Stimulated activated CD4-positive, alpha-beta T cell treated with anti-CD3 and anti-CD28 coated beads, Interleukin-1b, Interleukin-23, amount 100 ng/mL, for 4 hours (primary cell): ENCODE measurements around the gene ANKS1B.
"Not testable (repeated sequence)": the region's sequence is repeated elsewhere in the genome, so short reads cannot be mapped to it uniquely, and the experiment has no call there.

Experiments
- DNase-seq, 2 donors: peaks; one replicate each; pipeline ENCODE4 v3.0.0-alpha.2; 2020; ENCODE audit warnings: low read depth in 2 of 2

The ANKS1B gene

DNA sequence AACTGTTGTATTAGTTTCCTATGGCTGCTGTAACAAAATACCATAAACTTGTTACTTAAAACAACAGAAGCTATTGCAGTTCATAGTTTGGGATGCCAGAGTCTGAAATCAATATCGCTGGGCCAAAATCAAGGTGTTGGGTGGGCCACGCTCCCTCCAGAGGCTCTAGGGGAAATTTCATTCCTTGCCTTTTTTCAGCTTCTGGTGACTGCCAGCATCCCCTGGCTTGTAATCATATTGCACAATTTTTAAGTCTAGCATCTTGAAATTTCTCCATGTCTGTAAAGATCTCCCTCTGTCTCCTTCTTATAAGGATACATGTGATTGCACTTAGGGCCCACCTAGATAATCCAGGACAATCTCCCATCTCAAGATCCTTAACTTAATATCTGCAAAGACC, 386.0 kb downstream of the ANKS1B start:
- no peak for DNase-seq

GRCh38 chr12:99596762-99597161, 388.0 kb downstream of the ANKS1B start:
- DNase-seq = no peak

DNA sequence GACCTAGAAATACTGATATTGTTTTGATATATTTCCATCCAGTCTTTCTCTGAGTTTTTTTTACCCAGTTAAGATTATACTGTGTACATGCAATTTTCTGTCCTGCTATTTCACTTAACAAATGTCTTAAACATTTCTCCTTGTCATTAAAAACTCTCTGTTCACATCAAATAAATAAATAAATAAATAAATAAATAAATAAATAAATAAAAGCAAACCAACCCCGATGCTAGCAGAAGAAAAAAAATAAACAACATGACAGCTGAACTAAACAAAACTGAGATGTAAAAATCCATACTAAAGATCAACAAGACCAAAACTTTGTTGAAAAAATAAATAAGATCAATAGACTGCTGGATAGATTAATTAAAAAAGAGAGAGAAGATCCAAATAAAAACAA, 407.6 kb downstream of the ANKS1B start:
- not testable (repeated sequence) for DNase-seq

- no peak for DNase-seq
Observed at GRCh38 chr12:99573980-99574379, 410.8 kb downstream of the ANKS1B start.

DNA sequence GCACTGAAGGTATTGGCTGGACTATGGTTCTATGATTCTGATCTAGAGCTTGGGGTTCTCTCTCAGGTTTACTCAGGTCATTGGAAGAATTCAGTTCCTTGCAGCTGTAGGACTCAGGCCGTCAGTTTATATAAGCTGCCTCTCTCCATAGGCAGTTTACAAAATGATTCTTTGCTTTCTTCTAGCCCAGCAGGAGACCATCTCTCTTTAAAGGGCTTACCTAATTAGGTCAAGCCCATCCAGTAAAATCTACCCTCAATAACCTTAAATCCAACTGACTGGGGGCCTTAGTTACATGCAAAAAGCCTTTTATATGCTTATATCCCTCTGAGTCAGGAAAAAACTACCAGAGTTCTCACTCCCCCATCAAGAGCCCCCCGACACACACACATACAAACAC, 417.7 kb downstream of the ANKS1B start:
- no peak for DNase-seq

DNA sequence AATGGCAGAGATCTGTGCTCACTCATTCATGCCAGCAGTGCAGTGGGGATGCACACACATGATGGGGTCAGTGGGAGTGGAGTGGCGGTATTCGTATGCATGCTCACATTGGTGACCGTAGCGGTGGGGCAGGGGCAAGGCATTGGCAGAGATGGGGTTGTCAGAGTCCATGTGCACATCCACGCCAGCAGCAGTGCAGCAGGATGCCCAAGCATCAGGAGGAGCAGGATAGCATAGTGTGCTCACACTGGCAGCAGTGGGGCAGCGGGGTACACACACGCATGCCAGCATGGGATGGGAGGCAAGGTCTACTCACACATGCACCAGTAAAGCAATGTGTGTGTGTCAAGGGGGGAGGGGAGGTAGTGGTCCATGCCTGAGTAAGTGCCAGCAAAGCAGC, 426.6 kb downstream of the ANKS1B start:
- no peak for DNase-seq

GRCh38 chr12:99553461-99553860, 431.3 kb downstream of the ANKS1B start:
- DNase-seq = no peak

DNA sequence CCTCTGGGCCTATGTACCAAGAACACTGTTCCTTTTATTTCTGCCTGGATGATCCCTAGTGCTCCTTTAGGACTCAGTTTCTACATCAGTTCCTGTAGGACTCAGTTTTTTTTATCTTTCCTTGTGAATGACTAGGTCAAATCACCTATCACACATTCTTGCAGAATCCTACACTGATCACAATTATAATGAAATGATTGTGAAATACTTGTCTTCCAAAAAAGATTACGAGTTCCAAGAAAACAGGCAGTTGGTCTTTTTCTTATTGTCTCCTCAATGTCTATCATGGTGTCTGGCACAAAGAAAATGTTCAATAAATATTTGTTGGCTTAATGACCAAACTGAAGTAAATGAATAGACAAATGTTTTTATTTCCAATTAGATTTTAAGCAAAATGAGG, 432.7 kb downstream of the ANKS1B start:
- DNase-seq = no peak

- no peak for DNase-seq
Observed at GRCh38 chr12:99549651-99550050, 435.1 kb downstream of the ANKS1B start.

DNA sequence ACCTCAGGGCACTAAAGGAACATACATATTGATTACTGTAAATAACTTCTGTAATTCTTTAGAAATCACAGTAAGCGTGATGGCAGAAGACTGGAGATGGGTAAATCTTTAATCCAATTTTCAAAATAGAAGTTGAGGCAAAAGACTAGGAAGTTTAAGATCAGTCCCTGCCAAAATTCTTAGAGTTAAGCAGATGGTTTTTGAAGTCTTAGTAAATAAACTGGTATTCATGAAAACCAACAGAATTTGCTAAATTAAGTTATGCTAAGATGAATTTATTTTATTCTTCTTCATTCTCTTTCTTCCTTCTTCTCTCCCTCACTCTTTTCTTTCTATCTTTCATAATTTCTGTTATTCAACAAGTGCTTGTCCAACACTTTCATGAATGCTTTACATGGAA, 435.5 kb downstream of the ANKS1B start:
- DNase-seq = no peak

- no peak for DNase-seq
Observed at GRCh38 chr12:99544457-99544856, 440.3 kb downstream of the ANKS1B start.

GRCh38 chr12:99529966-99530365, 454.8 kb downstream of the ANKS1B start:
- no peak for DNase-seq

DNA sequence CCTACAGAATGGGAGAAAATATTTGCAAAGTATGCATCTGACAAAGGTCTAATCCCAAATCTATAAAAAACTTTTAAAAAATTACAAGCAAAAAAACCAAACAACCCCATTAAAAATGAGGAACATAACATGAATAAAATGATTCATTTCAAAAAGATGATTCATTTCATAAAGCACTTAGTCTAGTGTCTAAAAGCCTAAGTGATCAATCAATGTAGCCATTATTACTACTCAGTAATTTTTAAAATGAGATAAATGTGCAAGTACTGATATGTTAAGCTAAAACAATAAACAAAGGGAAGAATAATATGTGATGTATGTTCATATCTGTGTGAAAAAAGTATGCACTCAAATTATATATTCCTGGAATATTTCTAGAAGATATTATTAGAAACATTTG, 456.3 kb downstream of the ANKS1B start:
- DNase-seq = no peak

DNA sequence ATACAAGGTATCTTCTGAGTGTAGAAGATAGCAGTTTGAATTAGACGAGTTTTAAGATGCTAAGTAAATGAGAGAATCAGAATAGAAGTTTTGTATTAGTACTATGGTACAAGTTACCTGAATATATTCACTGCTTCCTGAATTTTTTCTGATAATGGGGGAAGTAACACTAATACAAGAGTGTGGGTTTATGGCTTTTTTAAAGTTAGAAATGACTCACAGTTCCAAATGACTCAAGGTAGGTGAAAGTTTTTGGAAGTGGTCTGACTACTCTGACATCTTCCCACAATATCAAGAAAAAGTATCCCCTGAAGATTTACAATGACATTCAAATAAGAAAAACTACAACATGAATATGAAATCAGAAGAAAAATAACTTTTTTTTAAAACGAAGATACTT, 460.9 kb downstream of the ANKS1B start:
- DNase-seq = no peak

DNA sequence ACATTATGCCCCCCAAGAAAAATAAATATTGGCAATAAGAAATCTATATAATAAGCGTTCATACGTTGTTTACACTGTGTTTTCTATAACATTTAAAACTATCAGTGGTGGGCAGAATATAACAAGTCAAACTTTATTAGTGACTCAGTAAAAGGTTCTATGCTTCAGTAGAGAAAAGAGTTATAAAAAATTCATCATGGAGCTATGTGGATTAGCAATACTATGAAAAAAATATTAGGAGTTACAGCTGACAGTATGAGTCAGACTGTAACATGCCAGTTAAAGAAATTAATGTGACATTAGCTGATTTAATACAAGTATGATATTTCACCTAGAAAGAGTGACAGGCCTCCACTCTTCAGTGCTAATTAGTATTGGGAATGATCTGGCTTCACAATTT, 462.3 kb downstream of the ANKS1B start:
- no peak for DNase-seq

DNA sequence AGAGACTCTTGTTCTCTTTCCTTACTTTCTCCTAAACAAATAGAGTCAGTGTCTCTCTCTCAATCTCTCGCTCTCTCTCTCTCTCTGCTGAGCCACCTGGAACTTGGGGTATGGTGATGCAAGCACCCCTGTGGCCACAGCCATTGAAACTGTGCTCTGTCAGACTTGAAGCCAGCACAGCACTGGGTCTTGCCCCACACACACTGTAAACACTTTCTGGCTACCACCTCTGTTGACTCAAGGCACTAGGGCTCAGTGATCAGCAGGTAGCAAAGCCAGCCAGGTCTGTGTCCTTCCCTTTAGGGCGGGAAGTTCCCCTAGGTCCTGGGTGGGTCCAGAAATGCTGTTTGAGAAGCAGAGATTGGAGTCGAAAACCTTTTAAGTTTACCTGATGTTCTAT, 463.1 kb downstream of the ANKS1B start:
- DNase-seq = no peak

GRCh38 chr12:99513066-99513465, 471.7 kb downstream of the ANKS1B start:
- DNase-seq = no peak

- no peak for DNase-seq
Observed at GRCh38 chr12:99505805-99506204, 478.9 kb downstream of the ANKS1B start.

DNA sequence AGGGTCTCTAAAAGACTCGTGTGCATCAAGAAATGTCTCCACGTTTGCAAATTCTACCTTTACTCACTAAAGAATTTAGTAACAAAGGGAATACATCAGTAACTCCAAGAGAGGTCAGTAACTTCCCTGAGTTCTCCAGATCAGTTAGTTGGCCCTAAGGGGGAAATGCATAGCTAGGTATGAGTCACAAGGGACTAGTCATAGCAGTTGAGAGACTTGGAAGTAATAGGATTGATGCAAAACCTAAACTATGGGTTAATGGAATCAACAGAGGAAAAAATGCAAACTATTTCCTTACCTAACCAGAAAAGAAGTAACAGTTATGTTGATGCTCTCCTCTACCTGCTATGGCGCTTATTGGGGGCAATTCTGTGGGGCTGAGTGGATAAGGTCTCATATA, 486.0 kb downstream of the ANKS1B start:
- no peak for DNase-seq

DNA sequence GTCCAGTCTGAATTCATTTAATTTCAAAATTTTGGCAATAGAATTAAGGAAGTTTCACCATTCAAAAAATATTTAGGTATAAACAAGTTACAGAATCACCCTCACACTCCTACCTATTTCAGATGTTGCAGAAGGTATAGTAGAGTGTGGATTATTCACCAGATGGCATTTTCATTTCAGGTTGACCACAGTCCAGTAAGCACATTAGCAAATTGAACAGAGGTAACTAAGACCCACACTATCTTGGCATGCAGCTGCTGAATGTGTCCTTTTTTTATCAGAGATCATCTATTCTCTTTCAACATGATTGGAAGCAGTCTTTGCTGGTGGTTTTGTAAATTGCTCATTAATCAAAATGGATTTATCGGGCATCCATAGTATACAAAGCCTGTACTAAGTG, 488.9 kb downstream of the ANKS1B start:
- DNase-seq = no peak

DNA sequence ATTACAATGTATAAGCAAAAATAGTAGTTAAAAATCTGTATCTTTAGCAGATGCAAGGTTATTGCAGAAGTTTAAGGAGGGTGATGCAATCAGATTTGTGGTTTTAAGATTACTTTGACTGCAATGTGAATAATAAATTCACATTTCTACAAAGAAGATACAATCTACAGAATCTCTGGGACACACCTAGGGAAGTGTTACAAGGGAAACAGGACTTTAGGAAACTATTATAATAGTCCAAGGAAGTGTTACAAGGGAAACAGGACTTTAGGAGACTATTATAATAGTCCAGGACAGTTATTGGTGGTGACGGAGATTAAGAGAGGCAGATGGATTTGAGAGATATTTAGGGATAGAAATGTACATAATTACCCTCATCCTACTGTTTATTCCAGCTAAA, 491.5 kb downstream of the ANKS1B start:
- DNase-seq = no peak

DNA sequence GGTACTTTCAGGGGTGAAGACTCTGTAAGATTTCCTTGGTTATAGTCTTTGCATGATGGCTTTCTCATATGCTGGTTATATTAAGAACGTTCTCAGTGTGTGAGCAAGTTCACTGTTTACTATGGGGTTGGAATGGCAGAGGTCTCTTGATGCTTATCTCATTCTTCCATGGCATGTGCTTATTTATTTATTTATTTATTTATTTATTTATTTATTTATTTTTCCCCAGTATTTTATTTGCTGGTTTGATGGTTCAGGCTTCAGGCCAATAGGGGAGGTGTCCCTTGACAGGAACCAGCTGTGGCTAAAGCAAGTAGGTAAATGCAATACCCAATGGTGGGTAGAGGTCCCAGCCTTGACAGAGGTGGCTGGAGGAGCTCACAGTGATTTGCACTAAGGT, 498.5 kb downstream of the ANKS1B start:
- no peak for DNase-seq

DNA sequence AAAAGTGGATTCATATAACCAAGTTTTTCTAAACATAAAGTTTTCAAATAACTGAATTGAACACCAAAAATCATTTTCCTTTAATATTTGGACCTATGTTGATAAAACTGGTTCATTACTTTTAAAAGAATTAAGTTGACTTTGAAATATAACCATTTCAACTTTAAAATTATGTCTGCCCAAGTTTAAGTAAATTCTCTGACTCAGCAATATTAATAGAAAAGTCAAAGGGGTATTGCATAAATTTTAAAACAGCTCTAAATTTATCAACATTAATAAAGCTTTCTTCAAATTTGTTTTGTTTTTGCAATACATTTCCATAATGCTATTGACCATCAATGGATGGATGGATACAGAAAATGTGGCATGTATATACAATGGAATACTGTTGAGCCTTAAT, 505.6 kb downstream of the ANKS1B start:
- no peak for DNase-seq

- DNase-seq = no peak
Observed at GRCh38 chr12:99476956-99477355, 507.8 kb downstream of the ANKS1B start.
